Gastrocnemius medialis (tissue), 4 donors: ENCODE results near the gene MICAL1. TPM values are rescaled to one million over a fixed set of nuclear protein-coding genes. Genes with fewer than 3 reads are reported as not detected.

Source experiments
- ATAC-seq, 2 donors: fragments of 150-250 bp; one replicate each; pipeline ENCODE4 v1.9.1; 2016
- DNase-seq, 2 donors: peaks; one replicate each; pipeline ENCODE4 v3.0.0-alpha.2; 2019
- H3K27ac ChIP-seq, 4 donors: fragments of 200-600 bp; sonication (generic); 1 replicate in 1 of 4; 2 replicates in 3 of 4; pipeline ENCODE4 v1.5.1; 2016 to 2018; ENCODE audit warnings: mild to moderate bottlenecking in 2 of 4, moderate library complexity in 1 of 4
- H3K27me3 ChIP-seq, 3 donors: fragments of 200-600 bp; sonication (generic) in 2 of 3; 1 replicate in 1 of 3; 2 replicates in 2 of 3; pipeline versions ENCODE4 v1.5.1 to v1.6.0; 2016 to 2019; ENCODE audit warnings: mild to moderate bottlenecking in 1 of 3, moderate library complexity in 1 of 3
- H3K36me3 ChIP-seq, 2 donors: fragments of 200-600 bp; sonication (generic) in 1 of 2; one replicate each; pipeline ENCODE4 v1.5.1; 2017 to 2018
- H3K4me1 ChIP-seq, 2 donors: fragments of 200-600 bp; sonication (generic) in 1 of 2; one replicate each; pipeline ENCODE4 v1.5.1; 2016 to 2017; ENCODE audit warnings: mild to moderate bottlenecking in 2 of 2
- H3K4me3 ChIP-seq, 4 donors: fragments of 200-600 bp; sonication (generic) in 3 of 4; 1 replicate in 1 of 4; 2 replicates in 3 of 4; pipeline ENCODE4 v1.5.1; 2016 to 2019; ENCODE audit warnings: mild to moderate bottlenecking in 2 of 4
- H3K9me3 ChIP-seq, 3 donors: fragments of 200-600 bp; sonication (generic) in 2 of 3; 1 replicate in 1 of 3; 2 replicates in 2 of 3; pipeline ENCODE4 v1.5.1; 2016 to 2019
- CTCF ChIP-seq, 5 experiments: fragments of 450-650 bp in 3 of 5; fragments of 200-600 bp in 2 of 5; sonication (generic) in 2 of 5; IDR thresholded peaks in 4 of 5; conservative IDR thresholded peaks in 1 of 5; 1 replicate in 4 of 5; 2 replicates in 1 of 5; pipeline ENCODE4 v1.5.1; 2016 to 2019; ENCODE audit warnings: antibody characterized with exemption in 5 of 5, mild to moderate bottlenecking in 3 of 5, moderate library complexity in 3 of 5
- POLR2A ChIP-seq, 2 donors: fragments of 450-650 bp; IDR thresholded peaks; one replicate each; pipeline ENCODE4 v1.6.1; 2017; ENCODE audit warnings: antibody characterized with exemption in 2 of 2, mild to moderate bottlenecking in 2 of 2, moderate library complexity in 2 of 2
- in situ Hi-C, 4 donors: fragments of 200-750 bp; cut with MboI; loops; one replicate each; pipeline versions ENCODE4 v1.15.0 to v1.8.0; 2017; ENCODE audit warnings: low sequenced_read_pairs in 4 of 4
- intact Hi-C: fragments of 100-400 bp; cut with DNase I; formaldehyde crosslinking; loops from one replicate; pipeline ENCODE4 v1.15.1; 2023; ENCODE audit warnings: low total_unique reads
- total RNA-seq, 4 donors: library from RNA; depleted of rRNA; stranded (reverse); fragments of >200 nt; gene quantifications; one replicate each; pipeline versions ENCODE4 v1.1.0 to v1.2.3, GENCODE V29; 2016

The MICAL1 gene
- total RNA-seq, 4 donors from 2014 or later: 6.0 to 11.6 (median 8.0) TPM

GRCh38 chr6:109446072-109446471 lies 9.5 kb downstream of the MICAL1 start:
- Histone ChIP-seq H3K4me1 (peaks cover 0 to 9% of the 10 kb centered on the region in 2 donors), H3K36me3 (peaks cover 0 to 12% of the 10 kb centered on the region in 2 donors), H3K4me3 (no peak overlapping the region), H3K9me3 (no peaks in the 10 kb centered on the region), H3K27me3 (no peaks in the 10 kb centered on the region), H3K27ac (no peak overlapping the region)
- TF ChIP-seq POLR2A (IDR thresholded peaks at IDR 0.05) (no peak), CTCF (IDR thresholded peaks at IDR 0.05 in 4 of 5, conservative IDR thresholded peaks at IDR 0.05 in 1 of 5) (no peak)
- intact Hi-C loops (no loop called here), in situ Hi-C loops (no loop called here)
- no peak for ATAC-seq
- DNase-seq: no peak

GRCh38 chr6:109445382-109445781 lies 10.2 kb downstream of the MICAL1 start:
- in situ Hi-C loops: no loop called here
- Histone ChIP-seq H3K27me3 (no peaks in the 10 kb centered on the region), H3K9me3 (no peaks in the 10 kb centered on the region), H3K4me1 (peaks cover 0 to 9% of the 10 kb centered on the region in 2 donors), H3K36me3 (peaks cover 0 to 12% of the 10 kb centered on the region in 2 donors), H3K27ac (no peak overlapping the region), H3K4me3 (no peak overlapping the region)
- intact Hi-C loops: no loop called here
- ATAC-seq: no peak
- no peak for DNase-seq
- TF ChIP-seq POLR2A (IDR thresholded peaks at IDR 0.05) (no peak), CTCF (IDR thresholded peaks at IDR 0.05 in 4 of 5, conservative IDR thresholded peaks at IDR 0.05 in 1 of 5) (no peak)

GRCh38 chr6:109443425-109443950 lies 12.1 kb downstream of the MICAL1 start:
- no peak overlapping the region for H3K27ac ChIP-seq
- peaks cover 0 to 12% of the 10 kb centered on the region in 2 donors for H3K36me3 ChIP-seq
- in situ Hi-C loops: no loop called here
- H3K9me3 ChIP-seq: no peaks in the 10 kb centered on the region
- peaks cover 10 to 15% of the 10 kb centered on the region in 2 donors for H3K4me1 ChIP-seq
- ATAC-seq (no peak), DNase-seq (no peak)
- H3K4me3 ChIP-seq: no peak overlapping the region
- TF ChIP-seq CTCF (IDR thresholded peaks at IDR 0.05 in 4 of 5, conservative IDR thresholded peaks at IDR 0.05 in 1 of 5) (no peak), POLR2A (IDR thresholded peaks at IDR 0.05) (no peak)
- intact Hi-C loops: loop anchor here (5.0 kb wide), 1 partner anchor 346 kb away; the partner anchor contains the start of gene CEP57L1
- no peaks in the 10 kb centered on the region for H3K27me3 ChIP-seq

GRCh38 chr6:109442393-109442924 lies 13.1 kb downstream of the MICAL1 start:
- intact Hi-C loops: loop anchor here (5.0 kb wide), 1 partner anchor 345 kb away; the partner anchor contains the start of gene CEP57L1
- Histone ChIP-seq H3K4me3 (no peak overlapping the region), H3K4me1 (peaks cover 10 to 15% of the 10 kb centered on the region in 2 donors), H3K9me3 (no peaks in the 10 kb centered on the region), H3K27ac (no peak overlapping the region), H3K27me3 (no peaks in the 10 kb centered on the region), H3K36me3 (peaks cover 0 to 12% of the 10 kb centered on the region in 2 donors)
- no peak for DNase-seq
- no peak for ATAC-seq
- in situ Hi-C loops: no loop called here
- no peak for TF ChIP-seq CTCF (IDR thresholded peaks at IDR 0.05 in 4 of 5, conservative IDR thresholded peaks at IDR 0.05 in 1 of 5)
- TF ChIP-seq POLR2A (IDR thresholded peaks at IDR 0.05): no peak
